Upper lobe of left lung (tissue), 6 donors: ENCODE data around the gene APIP. TPM values are rescaled to one million over a fixed set of nuclear protein-coding genes. Genes with fewer than 3 reads are reported as not detected.

ENCODE experiments used
- ATAC-seq, 2 donors: fragments of 200-7000 bp; cut with Tn5 transposase; one replicate each; pipeline ENCODE4 v1.9.1; 2022; ENCODE audit warnings: mild to moderate bottlenecking in 2 of 2, moderate library complexity in 2 of 2; ENCODE audit not compliant: low FRiP score in 2 of 2
- DNase-seq, 2 donors: peaks; one replicate each; pipeline ENCODE4 v3.0.0-alpha.2; 2019 to 2020
- H3K27ac ChIP-seq, 4 donors: fragments of 200-600 bp; sonication (generic); one replicate each; pipeline ENCODE4 v1.5.1; 2016 to 2019
- H3K27me3 ChIP-seq, 4 donors: fragments of 200-600 bp; sonication (generic); one replicate each; pipeline ENCODE4 v1.5.1; 2017 to 2019
- H3K36me3 ChIP-seq, 4 donors: fragments of 200-600 bp; sonication (generic); one replicate each; pipeline ENCODE4 v1.5.1; 2016 to 2019
- H3K4me1 ChIP-seq, 4 donors: fragments of 200-600 bp; sonication (generic); one replicate each; pipeline ENCODE4 v1.5.1; 2018 to 2019
- H3K4me3 ChIP-seq, 4 donors: fragments of 200-600 bp; sonication (generic); one replicate each; pipeline ENCODE4 v1.5.1; 2017 to 2019; ENCODE audit warnings: mild to moderate bottlenecking in 2 of 4, moderate library complexity in 1 of 4
- H3K9me3 ChIP-seq, 4 donors: fragments of 200-600 bp; sonication (generic); one replicate each; pipeline ENCODE4 v1.5.1; 2018 to 2019
- CTCF ChIP-seq, 6 experiments: fragments of 450-650 bp in 4 of 6; fragments of 200-600 bp in 2 of 6; sonication (generic) in 2 of 6; IDR thresholded peaks; one replicate each; pipeline ENCODE4 v1.5.1; 2016 to 2019; ENCODE audit warnings: antibody characterized with exemption in 6 of 6
- EP300 ChIP-seq, 4 donors: sonication (generic); formaldehyde crosslinking; IDR thresholded peaks; one replicate each; pipeline ENCODE4 v1.5.1; 2017; ENCODE audit warnings: antibody characterized with exemption in 4 of 4, control low read depth in 2 of 4
- POLR2A ChIP-seq, 4 donors: fragments of 450-650 bp; IDR thresholded peaks; one replicate each; pipeline ENCODE4 v1.5.1; 2016 to 2017; ENCODE audit warnings: antibody characterized with exemption in 4 of 4, mild to moderate bottlenecking in 2 of 4
- POLR2AphosphoS5 ChIP-seq, 2 donors: sonication (generic); formaldehyde crosslinking; IDR thresholded peaks; one replicate each; pipeline ENCODE4 v1.5.1; 2017; ENCODE audit warnings: antibody characterized with exemption in 2 of 2
- WGBS, 2 donors: methylation state at CpG; one replicate each; pipeline ENCODE4 v1.1.5; 2017 to 2018; 5-methylcytosine and 5-hydroxymethylcytosine counted together
- total RNA-seq, 6 donors: library from RNA; depleted of rRNA in 4 of 6; stranded (reverse); fragments of >200 nt in 4 of 6; gene quantifications; one replicate each; pipeline versions ENCODE4 v1.1.0 to v1.2.1, GENCODE V29; 2016 to 2021
- donor health status: DM: no; HTN: no; CAD: no; lungs with moderate emphysema.
- donor health status: DM: no; HTN: yes; CAD: no; lungs with severe emphysema.

APIP gene
- total RNA-seq, 6 donors from 2014 or later: 4.2 to 47.4 (median 26.8) TPM

- H3K36me3 ChIP-seq: no peaks in the 10 kb centered on the region
- H3K9me3 ChIP-seq: no peaks in the 10 kb centered on the region
- TF ChIP-seq CTCF (IDR thresholded peaks at IDR 0.05): no peak
- no peak for TF ChIP-seq EP300 (IDR thresholded peaks at IDR 0.05)
- no peaks in the 10 kb centered on the region for H3K27me3 ChIP-seq
- 45 to 74% methylated on average over 2 of the region's 2 CpGs for WGBS, 2 donors
- no peak overlapping the region for H3K27ac ChIP-seq
- H3K4me3 ChIP-seq: no peak overlapping the region
- peaks cover 0 to 15% (median 4%) of the 10 kb centered on the region in 4 donors for H3K4me1 ChIP-seq
- DNase-seq (no peak), ATAC-seq (no peak)
Observed at GRCh38 chr11:34863048-34863447, 53.1 kb downstream of the APIP start.

GRCh38 chr11:34860518-34860917, 55.7 kb downstream of the APIP start:
- no peak for ATAC-seq
- H3K36me3 ChIP-seq: no peaks in the 10 kb centered on the region
- peaks cover 0 to 17% (median 4%) of the 10 kb centered on the region in 4 donors for H3K4me1 ChIP-seq
- DNase-seq: no peak
- H3K27ac ChIP-seq: peak overlapping the region in 1 of 4 donors; percentile 12
- TF ChIP-seq CTCF (IDR thresholded peaks at IDR 0.05): no peak
- TF ChIP-seq POLR2A (IDR thresholded peaks at IDR 0.05): no peak
- no peak for TF ChIP-seq EP300 (IDR thresholded peaks at IDR 0.05)
- TF ChIP-seq POLR2AphosphoS5 (IDR thresholded peaks at IDR 0.05): no peak
- no peaks in the 10 kb centered on the region for H3K27me3 ChIP-seq
- H3K9me3 ChIP-seq: no peaks in the 10 kb centered on the region
- no peak overlapping the region for H3K4me3 ChIP-seq
- 89 to 90% methylated on average over 4 of the region's 4 CpGs for WGBS, 2 donors

GRCh38 chr11:34860034-34860433, 56.1 kb downstream of the APIP start:
- peak in 1 of 2 donors; percentile 42 for ATAC-seq
- Histone ChIP-seq H3K27me3 (no peaks in the 10 kb centered on the region), H3K9me3 (no peaks in the 10 kb centered on the region), H3K27ac (peak overlapping the region in 1 of 4 donors; percentile 12), H3K36me3 (no peaks in the 10 kb centered on the region), H3K4me1 (peaks cover 0 to 17% (median 4%) of the 10 kb centered on the region in 4 donors), H3K4me3 (no peak overlapping the region)
- peak in 1 of 2 donors; percentile 36 for DNase-seq
- no peak for TF ChIP-seq POLR2AphosphoS5 (IDR thresholded peaks at IDR 0.05)
- TF ChIP-seq EP300 (IDR thresholded peaks at IDR 0.05): no peak
- TF ChIP-seq POLR2A (IDR thresholded peaks at IDR 0.05): no peak
- TF ChIP-seq CTCF (IDR thresholded peaks at IDR 0.05): no peak
- 45 to 77% methylated on average over 4 of the region's 4 CpGs for WGBS, 2 donors

GRCh38 chr11:34859496-34859895, 56.7 kb downstream of the APIP start:
- Histone ChIP-seq H3K36me3 (no peaks in the 10 kb centered on the region), H3K9me3 (no peaks in the 10 kb centered on the region), H3K27ac (peak overlapping the region in 1 of 4 donors; percentile 12), H3K4me1 (peaks cover under 1 to 20% (median 4%) of the 10 kb centered on the region in 4 donors), H3K27me3 (no peaks in the 10 kb centered on the region), H3K4me3 (no peak overlapping the region)
- 43 to 49% methylated on average over 2 of the region's 2 CpGs for WGBS, 2 donors
- ATAC-seq (no peak), DNase-seq (no peak)
- TF ChIP-seq POLR2AphosphoS5 (IDR thresholded peaks at IDR 0.05) (no peak), POLR2A (IDR thresholded peaks at IDR 0.05) (no peak), EP300 (IDR thresholded peaks at IDR 0.05) (peak in 1 of 4 donors; percentile 14), CTCF (IDR thresholded peaks at IDR 0.05) (no peak)

GRCh38 chr11:34857463-34857862, 58.7 kb downstream of the APIP start:
- Histone ChIP-seq H3K27ac (no peak overlapping the region), H3K27me3 (no peaks in the 10 kb centered on the region), H3K9me3 (no peaks in the 10 kb centered on the region), H3K36me3 (no peaks in the 10 kb centered on the region), H3K4me3 (no peak overlapping the region), H3K4me1 (peaks cover 3 to 24% (median 5%) of the 10 kb centered on the region in 4 donors)
- DNase-seq (no peak), ATAC-seq (no peak)
- TF ChIP-seq EP300 (IDR thresholded peaks at IDR 0.05) (no peak), POLR2A (IDR thresholded peaks at IDR 0.05) (no peak), POLR2AphosphoS5 (IDR thresholded peaks at IDR 0.05) (no peak), CTCF (IDR thresholded peaks at IDR 0.05) (no peak)
- 77 to 94% methylated on average over 2 of the region's 2 CpGs for WGBS, 2 donors
